Stimulated activated naive CD4-positive, alpha-beta T cell (primary cell): ENCODE data around the gene ATP9B.

Experiments used
- DNase-seq, 6 experiments: peaks; one replicate each; lab custom pipeline; 2025; lab: John Stamatoyannopoulos, UW

ATP9B gene

DNA sequence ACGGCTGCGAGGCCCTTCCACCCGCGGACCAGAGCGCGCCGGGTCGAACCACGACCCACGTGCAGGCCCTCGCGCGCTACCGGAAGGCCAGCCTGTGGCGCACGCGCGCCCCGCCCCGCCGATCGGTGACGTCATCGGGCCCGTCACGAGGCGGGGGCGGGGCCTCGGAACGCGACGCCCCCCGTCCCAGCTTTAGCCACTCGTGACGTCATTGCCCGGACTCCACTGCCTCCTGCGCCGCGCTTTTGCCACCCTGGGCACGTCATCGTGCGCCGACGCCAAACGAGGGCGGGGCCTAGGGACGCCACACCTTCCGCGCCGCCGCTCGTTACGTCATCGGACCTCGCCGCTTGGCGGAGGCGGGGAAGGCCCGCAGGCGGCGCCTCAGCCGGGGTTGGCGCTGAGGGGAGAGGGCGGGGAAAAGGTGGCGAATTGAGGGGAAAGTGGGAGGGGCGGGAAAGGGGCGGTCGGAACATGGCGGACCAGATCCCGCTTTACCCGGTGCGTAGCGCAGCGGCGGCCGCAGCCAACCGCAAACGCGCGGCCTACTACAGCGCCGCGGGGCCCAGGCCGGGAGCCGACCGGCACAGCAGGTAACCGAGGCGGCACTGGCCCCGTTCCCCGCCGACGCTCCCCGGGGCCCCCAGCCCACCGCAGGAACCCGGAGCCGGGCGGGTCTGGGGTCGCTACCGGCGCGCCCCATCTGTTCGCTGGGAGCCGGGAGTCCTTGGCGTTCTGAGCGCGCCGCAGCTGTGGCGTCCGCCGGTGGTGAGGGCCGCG lies at the start of gene ATP9B:
Gene ATP9B (plus strand): TSS at position 458 of the 780 bp plus-strand sequence. CDS start 17 bp downstream, at position 475.
- DNase-seq: peak; percentile 96 to 99 (median 98)

DNA sequence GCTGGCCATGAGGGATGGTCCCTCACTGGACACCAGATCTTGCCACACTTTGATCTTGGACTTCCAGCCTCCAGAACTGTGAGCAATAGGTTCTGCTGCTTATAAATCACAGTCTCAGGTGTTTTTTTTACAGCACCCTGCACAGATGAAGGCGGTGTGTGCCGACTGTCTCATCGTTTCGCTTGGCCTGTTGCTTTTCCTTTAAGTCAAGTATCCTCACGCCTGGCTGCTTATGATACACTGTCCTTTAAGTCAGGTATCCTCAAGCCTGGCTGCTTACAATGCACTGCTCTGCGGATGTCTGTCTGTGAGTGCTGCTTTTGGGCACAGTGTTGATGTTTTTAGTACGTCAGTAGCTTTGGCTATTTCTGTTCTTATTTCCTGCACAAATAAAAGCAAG lies 49.3 kb upstream of the ATP9B start:
- DNase-seq: no peak

DNA sequence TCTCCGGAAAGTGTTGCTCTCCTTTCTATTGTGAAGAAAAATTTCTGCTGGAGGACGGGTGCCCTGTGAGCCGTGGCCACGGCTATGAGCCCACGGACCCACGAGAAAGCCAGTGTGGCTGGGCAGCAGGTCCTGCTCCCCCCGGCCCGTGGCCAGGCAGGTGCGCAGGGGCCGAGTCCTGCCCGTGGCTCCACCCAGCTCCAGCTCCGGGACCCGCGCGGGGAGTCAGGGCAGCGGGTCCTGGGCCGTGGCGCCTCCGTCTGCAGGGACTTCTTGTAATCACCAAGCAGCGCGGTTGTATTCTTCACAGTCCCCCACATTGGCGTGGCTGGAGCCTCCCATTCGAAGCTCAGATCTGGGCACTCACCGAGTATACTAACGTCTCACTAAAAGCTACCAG lies 46.6 kb upstream of the ATP9B start:
- DNase-seq: no peak

GRCh38 chr18:79026491-79026890 lies 42.7 kb upstream of the ATP9B start:
- DNase-seq: no peak

- no peak for DNase-seq
These were observed 38.5 kb upstream of the ATP9B start for GRCh38 chr18:79030680-79031079.

DNA sequence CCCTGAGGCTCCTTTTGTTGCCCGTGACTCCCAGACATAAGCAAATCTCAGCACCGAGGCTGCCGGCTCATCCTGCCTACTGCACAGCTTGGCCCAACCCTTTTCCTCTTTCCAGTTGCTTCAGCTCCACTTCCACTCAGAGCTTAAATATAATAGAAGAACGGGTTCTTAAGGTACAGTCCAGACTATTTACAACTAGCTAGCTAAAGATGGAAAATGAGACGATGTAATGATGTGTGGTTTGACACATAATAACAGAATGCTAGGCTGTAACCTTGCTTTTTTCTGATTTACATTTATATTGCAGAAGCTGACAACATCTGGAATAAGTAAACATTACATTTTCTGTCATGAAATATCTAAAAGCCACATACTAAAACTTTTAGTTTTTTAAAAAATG lies 26.9 kb upstream of the ATP9B start:
- no peak for DNase-seq

- no peak for DNase-seq
These were observed 25.9 kb upstream of the ATP9B start for GRCh38 chr18:79043288-79043687.

DNA sequence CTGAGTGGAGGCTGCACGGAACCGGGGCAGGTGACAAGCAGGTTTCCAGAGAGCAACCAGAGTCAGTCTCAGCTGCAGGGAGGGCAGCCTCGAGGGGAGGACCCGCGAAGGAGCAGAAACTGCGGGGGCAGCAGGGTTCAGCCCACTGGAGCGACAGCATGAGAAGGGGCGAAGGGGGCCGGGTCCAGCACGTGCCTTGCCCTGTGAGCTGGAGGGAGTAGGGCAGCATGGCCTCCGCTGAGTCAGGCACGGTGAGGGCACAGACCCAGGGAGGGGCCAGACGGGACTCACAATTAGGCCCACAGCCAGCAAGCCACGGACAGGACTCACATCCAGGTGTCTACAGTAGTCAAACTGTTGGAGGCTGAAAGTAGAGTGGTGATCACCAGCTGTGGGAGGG lies 22.7 kb upstream of the ATP9B start:
- no peak for DNase-seq

DNA sequence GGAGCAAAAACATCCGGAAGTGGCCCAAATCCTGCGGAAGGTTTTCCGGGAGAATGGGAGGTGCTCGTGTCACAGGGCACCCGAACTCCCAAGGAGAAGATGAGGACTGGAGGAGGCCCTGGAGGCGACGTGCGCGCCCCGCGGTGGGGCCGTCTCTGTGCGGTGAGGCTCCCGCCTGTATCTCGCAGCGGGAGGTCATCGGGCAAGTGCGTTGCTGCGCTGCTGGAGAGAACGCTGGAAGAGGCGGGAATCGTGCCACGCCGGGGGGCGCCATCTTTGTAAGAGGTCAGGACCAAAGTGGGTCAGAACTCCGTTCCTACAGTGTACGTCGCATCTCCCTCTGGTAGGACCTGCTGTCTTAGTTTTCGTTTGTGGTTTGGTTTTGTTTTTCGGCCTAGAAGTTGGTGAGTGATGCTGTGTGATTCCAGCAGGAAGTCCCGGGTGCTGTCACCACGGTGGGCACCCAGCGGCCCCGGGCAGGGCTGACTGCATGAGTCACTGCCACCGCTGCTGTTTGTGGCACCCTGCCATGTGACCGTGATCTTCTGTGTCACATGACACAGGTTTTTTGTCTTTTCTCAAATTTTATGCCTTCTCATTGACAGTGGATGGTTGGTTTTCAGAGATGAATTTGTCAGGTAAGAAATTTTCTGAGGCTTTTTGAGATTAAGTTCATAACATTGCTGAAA lies 21.5 kb upstream of the ATP9B start:
- no peak for DNase-seq

GRCh38 chr18:79048245-79048632 lies 21.0 kb upstream of the ATP9B start:
- no peak for DNase-seq

- no peak for DNase-seq
These were observed 19.7 kb upstream of the ATP9B start for GRCh38 chr18:79049506-79049905.

GRCh38 chr18:79050005-79050404 lies 19.2 kb upstream of the ATP9B start:
- DNase-seq: no peak

- no peak for DNase-seq
These were observed 12.3 kb upstream of the ATP9B start for GRCh38 chr18:79056827-79057367.

DNA sequence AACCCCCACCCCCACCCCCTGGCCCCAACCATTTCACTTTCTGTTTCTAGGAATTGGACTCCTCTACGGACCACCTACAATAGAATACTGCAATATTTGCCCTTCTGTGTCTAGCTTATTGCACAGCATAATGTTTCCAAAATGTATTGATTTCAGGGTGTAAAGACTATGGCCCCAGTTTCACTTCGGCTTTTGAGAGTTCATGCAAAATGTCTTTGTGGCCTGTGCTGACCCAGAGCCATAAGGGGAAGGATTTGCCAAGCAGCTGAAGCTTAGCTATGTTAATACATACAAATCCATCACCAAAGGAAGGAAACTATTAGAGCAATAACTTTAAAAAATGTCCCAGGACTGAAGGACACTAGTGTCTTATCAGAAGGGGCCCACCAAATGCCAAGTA lies 11.2 kb upstream of the ATP9B start:
- no peak for DNase-seq

DNA sequence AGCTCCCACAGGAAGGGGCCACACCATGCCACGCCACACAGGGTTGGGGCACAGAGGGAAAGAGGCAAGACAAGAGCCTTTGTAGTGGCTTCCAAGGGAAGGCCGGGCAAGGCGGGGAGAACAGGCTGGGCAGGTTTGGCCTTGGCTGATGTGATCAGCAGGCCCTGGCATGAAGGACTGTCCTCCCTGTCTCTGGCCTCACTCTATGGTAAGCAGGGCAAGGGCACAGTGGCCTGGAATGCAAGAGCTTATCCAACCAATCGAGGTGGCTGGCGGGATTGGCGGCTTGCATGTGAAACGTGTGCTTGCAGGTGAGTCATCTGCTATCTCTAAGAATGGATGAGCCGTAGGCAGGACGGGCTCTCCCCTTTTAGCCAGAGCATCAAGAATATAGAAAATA lies 6.4 kb upstream of the ATP9B start:
- no peak for DNase-seq

- no peak for DNase-seq
These were observed 5.0 kb upstream of the ATP9B start for GRCh38 chr18:79064228-79064627.

GRCh38 chr18:79065802-79066201 lies 3.4 kb upstream of the ATP9B start:
- no peak for DNase-seq

- DNase-seq: no peak
These were observed 1.6 kb upstream of the ATP9B start for GRCh38 chr18:79067611-79068010.

GRCh38 chr18:79068341-79068936 lies 755 bp upstream of the ATP9B start:
- peak in 2 of 6 experiments; percentile 41 to 90 for DNase-seq

GRCh38 chr18:79069717-79070151 lies 540 bp downstream of the ATP9B start:
- peak in 2 of 6 experiments; percentile 20 to 33 for DNase-seq

- DNase-seq: peak in 1 of 6 experiments; percentile 12
These were observed 1.3 kb downstream of the ATP9B start for GRCh38 chr18:79070486-79070885.

DNA sequence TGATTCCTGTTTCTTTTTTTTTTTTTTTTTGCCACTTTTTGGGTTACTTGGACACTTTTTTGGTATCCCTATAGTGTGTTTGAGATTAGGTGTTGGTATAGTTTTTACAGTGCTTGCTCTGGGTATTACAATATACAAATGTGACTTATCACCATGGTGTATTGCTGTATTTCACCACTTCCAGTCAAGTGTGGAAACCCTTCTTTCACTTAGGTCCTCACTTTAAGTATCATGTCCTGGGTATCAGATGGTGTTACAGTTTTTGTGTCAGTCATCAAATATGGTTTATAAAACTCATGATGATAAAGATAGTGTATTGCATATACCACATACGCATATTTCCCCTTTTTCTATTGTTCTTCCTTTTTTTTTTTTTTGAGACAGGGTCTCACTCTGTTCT lies 1.8 kb downstream of the ATP9B start:
- DNase-seq: no peak
